ENCODE data around the gene ZNF865.
A peak's percentile ranks its signal among the peaks of the same experiment; 100 is the strongest.

The ZNF865 gene

GRCh38 chr19:55599468-55599841 is 6.0 kb upstream of the ZNF865 start, which contains the start of gene FIZ1:
TSS of gene FIZ1 (minus strand) at chr19:55599517. CDS start at chr19:55597865, 1,652 bp downstream.
- Histone ChIP-seq H3K4me1 (ENCODE audit: insufficient read depth, low read length) (peaks cover 36% of the 10 kb centered on the region), H3K27ac (ENCODE audit: low read length) (peak within 1 kb of the TSS; percentile 99), H3K9me3 (ENCODE audit: insufficient read depth, low read length, severe bottlenecking) (no peaks in the 10 kb centered on the region), H3K9ac (ENCODE audit: low read depth, low read length) (peak within 1 kb of the TSS; percentile 99), H3K4me3 (ENCODE audit: low read depth in 1 of 2, low read length in 2 of 2) (peak within 1 kb of the TSS; percentile 53 to 76), H2AFZ (ENCODE audit: low read depth, low read length) (peak within 1 kb of the TSS; percentile 83), H3K27me3 (ENCODE audit: insufficient read depth, low read length, poor library complexity) (no peaks in the 10 kb centered on the region), H3K79me2 (ENCODE audit: insufficient read depth, low read length) (peaks cover 17% of the 10 kb centered on the region), H3K36me3 (ENCODE audit: insufficient read depth, low read length) (peaks cover 32% of the 10 kb centered on the region), H4K20me1 (ENCODE audit: insufficient read depth, low read length) (no peaks in the 10 kb centered on the region), H3K4me2 (ENCODE audit: insufficient read depth, low read length) (peak within 1 kb of the TSS; percentile 93)
- DNase-seq, result peak; percentile 99
- peak; percentile 79 for ATAC-seq (ENCODE audit: insufficient read depth, low read depth)
- TF ChIP-seq EZH2 (IDR thresholded peaks at IDR 0.05; ENCODE audit: borderline replicate concordance, low read depth, low read length, severe bottlenecking) (no peak), CTCF (IDR thresholded peaks at IDR 0.05; ENCODE audit: borderline replicate concordance, extremely low read depth, low read length, poor library complexity, severe bottlenecking) (no peak)

GRCh38 chr19:55599842-55600661 is 5.4 kb upstream of the ZNF865 start, which contains the start of gene ZNF524:
TSS of gene ZNF524 (plus strand) at chr19:55600288. CDS start at chr19:55602113, 1,825 bp downstream.
- Histone ChIP-seq H4K20me1 (ENCODE audit: insufficient read depth, low read length) (no peaks in the 10 kb centered on the region), H2AFZ (ENCODE audit: low read depth, low read length) (peak within 1 kb of the TSS; percentile 83), H3K4me1 (ENCODE audit: insufficient read depth, low read length) (peaks cover 41% of the 10 kb centered on the region), H3K9me3 (ENCODE audit: insufficient read depth, low read length, severe bottlenecking) (no peaks in the 10 kb centered on the region), H3K9ac (ENCODE audit: low read depth, low read length) (peak within 1 kb of the TSS; percentile 99), H3K27me3 (ENCODE audit: insufficient read depth, low read length, poor library complexity) (no peaks in the 10 kb centered on the region), H3K27ac (ENCODE audit: low read length) (peak within 1 kb of the TSS; percentile 99), H3K4me2 (ENCODE audit: insufficient read depth, low read length) (peak within 1 kb of the TSS; percentile 93), H3K4me3 (ENCODE audit: low read depth in 1 of 2, low read length in 2 of 2) (peak within 1 kb of the TSS; percentile 66 to 76), H3K36me3 (ENCODE audit: insufficient read depth, low read length) (peaks cover 27% of the 10 kb centered on the region), H3K79me2 (ENCODE audit: insufficient read depth, low read length) (peaks cover 17% of the 10 kb centered on the region)
- peak; percentile 94 for DNase-seq
- TF ChIP-seq CTCF (IDR thresholded peaks at IDR 0.05; ENCODE audit: borderline replicate concordance, extremely low read depth, low read length, poor library complexity, severe bottlenecking), result no peak
- TF ChIP-seq EZH2 (IDR thresholded peaks at IDR 0.05; ENCODE audit: borderline replicate concordance, low read depth, low read length, severe bottlenecking), result no peak
- ATAC-seq (ENCODE audit: insufficient read depth, low read depth), result peak; percentile 65

- peak overlapping the region; percentile 81 for H2AFZ ChIP-seq (ENCODE audit: low read depth, low read length)
- no peaks in the 10 kb centered on the region for H3K9me3 ChIP-seq (ENCODE audit: insufficient read depth, low read length, severe bottlenecking)
- ATAC-seq (ENCODE audit: insufficient read depth, low read depth), result no peak
- DNase-seq, result no peak
- no peaks in the 10 kb centered on the region for H4K20me1 ChIP-seq (ENCODE audit: insufficient read depth, low read length)
- H3K4me3 ChIP-seq (ENCODE audit: low read depth in 1 of 2, low read length in 2 of 2), result peak overlapping the region; percentile 66 to 76; a peak in 3 of 4 replicates
- H3K27ac ChIP-seq (ENCODE audit: low read length), result peak overlapping the region; percentile 93
- peaks cover 21% of the 10 kb centered on the region for H3K36me3 ChIP-seq (ENCODE audit: insufficient read depth, low read length)
- TF ChIP-seq EZH2 (IDR thresholded peaks at IDR 0.05; ENCODE audit: borderline replicate concordance, low read depth, low read length, severe bottlenecking), result no peak
- TF ChIP-seq CTCF (IDR thresholded peaks at IDR 0.05; ENCODE audit: borderline replicate concordance, extremely low read depth, low read length, poor library complexity, severe bottlenecking), result no peak
- H3K79me2 ChIP-seq (ENCODE audit: insufficient read depth, low read length), result peaks cover 18% of the 10 kb centered on the region
- peaks cover 41% of the 10 kb centered on the region for H3K4me1 ChIP-seq (ENCODE audit: insufficient read depth, low read length)
- H3K4me2 ChIP-seq (ENCODE audit: insufficient read depth, low read length), result peak overlapping the region; percentile 93
- peak overlapping the region; percentile 99 for H3K9ac ChIP-seq (ENCODE audit: low read depth, low read length)
- no peaks in the 10 kb centered on the region for H3K27me3 ChIP-seq (ENCODE audit: insufficient read depth, low read length, poor library complexity)
Measured at GRCh38 chr19:55600662-55601028, 4.8 kb upstream of the ZNF865 start.
